Smooth muscle cell (in vitro differentiated cells): ENCODE measurements around the gene RAB36. TPM values are rescaled to one million over a fixed set of nuclear protein-coding genes. Genes with fewer than 3 reads are reported as not detected.

Experiments
- DNase-seq: peaks from one replicate; lab custom pipeline; 2025; ENCODE audit not compliant: unreplicated experiment; lab: John Stamatoyannopoulos, UW
- H2AFZ ChIP-seq: fragments of 200-600 bp; sonication (generic); 2 replicates; pipeline ENCODE4 v1.6.0; 2016; ENCODE audit warnings: antibody characterized with exemption, low read depth, mild to moderate bottlenecking
- H3F3A ChIP-seq: fragments of 200-600 bp; sonication (generic); 2 replicates; pipeline ENCODE4 v1.6.0; 2017; ENCODE audit warnings: antibody characterized with exemption, low read depth
- H3K27ac ChIP-seq: fragments of 200-600 bp; sonication (generic); 2 replicates; pipeline ENCODE4 v1.5.1; 2016; ENCODE audit warnings: low read depth, mild to moderate bottlenecking
- H3K27me3 ChIP-seq: fragments of 200-600 bp; sonication (generic); 2 replicates; pipeline ENCODE4 v1.6.1; 2016; ENCODE audit warnings: low read depth, mild to moderate bottlenecking
- H3K36me3 ChIP-seq: fragments of 200-600 bp; sonication (generic); 2 replicates; pipeline ENCODE4 v1.5.1; 2016; ENCODE audit warnings: low read depth
- H3K4me1 ChIP-seq: fragments of 200-600 bp; sonication (generic); 2 replicates; pipeline ENCODE4 v1.5.1; 2016; ENCODE audit warnings: low read depth
- H3K4me2 ChIP-seq: fragments of 200-600 bp; sonication (generic); 2 replicates; pipeline ENCODE4 v1.6.0; 2016; ENCODE audit warnings: mild to moderate bottlenecking
- H3K4me3 ChIP-seq: fragments of 200-600 bp; sonication (generic); 2 replicates; pipeline ENCODE4 v1.5.1; 2016; ENCODE audit warnings: mild to moderate bottlenecking
- H3K79me2 ChIP-seq: fragments of 200-600 bp; sonication (generic); 2 replicates; pipeline ENCODE4 v1.6.0; 2016; ENCODE audit warnings: low read depth, mild to moderate bottlenecking
- H3K9ac ChIP-seq: fragments of 200-600 bp; sonication (generic); 2 replicates; pipeline ENCODE4 v1.6.0; 2016; ENCODE audit warnings: low read depth
- H3K9me3 ChIP-seq: fragments of 200-600 bp; sonication (generic); replicated peaks from 2 replicates; pipeline ENCODE4 v1.5.1; 2016; ENCODE audit warnings: low read depth
- H4K20me1 ChIP-seq: fragments of 200-600 bp; sonication (generic); 2 replicates; pipeline ENCODE4 v1.6.0; 2016; ENCODE audit warnings: low read depth
- WGBS: methylation state at CpG from one replicate; pipeline ENCODE4 v1.1.7; 2016; ENCODE audit warnings: low lambda C conversion rate; 5-methylcytosine and 5-hydroxymethylcytosine counted together
- polyA plus RNA-seq: library from polyadenylated mRNA; unstranded; fragments of >200 nt; fragmentation: Nextera tagmentation; extraction: Ambion mirVana; gene quantifications from 2 replicates; pipeline ENCODE4 v1.2.1, GENCODE V29; 2016
- total RNA-seq: library from RNA; depleted of rRNA; stranded (reverse); fragments of >200 nt; gene quantifications from 2 replicates; pipeline ENCODE4 v1.2.3, GENCODE V29; 2014
- TF ChIP-seq, protein P1 (sequence below): fragments of 200-600 bp; sonication (generic); IDR thresholded peaks from 2 replicates; pipeline ENCODE4 v1.5.1; 2017; ENCODE audit warnings: borderline replicate concordance, mild to moderate bottlenecking, antibody characterized with exemption; ENCODE audit not compliant: insufficient read depth, poor library complexity, severe bottlenecking

RAB36 gene
- total and polyA plus RNA-seq, 2 experiments from 2014 or later = 1.9 to 2.0 TPM

DNA sequence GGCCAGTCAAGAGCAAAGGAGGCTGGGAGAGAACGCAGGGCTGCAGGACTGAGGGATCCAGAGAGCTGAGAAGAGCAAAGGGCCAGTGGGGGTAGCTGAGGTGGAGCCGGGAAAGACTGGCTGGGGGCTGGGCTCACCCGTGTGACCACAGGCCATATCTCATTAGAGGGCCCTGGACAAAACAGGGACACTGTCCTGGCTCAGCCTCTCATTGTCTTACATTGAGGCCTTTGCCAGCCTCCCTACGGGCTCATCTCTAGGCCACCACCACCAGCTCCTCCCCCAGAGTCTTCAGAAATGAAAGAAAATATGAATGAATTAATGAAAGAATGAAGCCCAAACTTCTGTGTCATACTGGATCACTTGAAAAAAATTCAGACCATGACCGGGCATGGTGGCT, 9.2 kb downstream of the RAB36 start:
- Histone ChIP-seq H3K4me1 (peaks cover 4% of the 10 kb centered on the region), H3K36me3 (no peaks in the 10 kb centered on the region), H3K9ac (no peak overlapping the region), H2AFZ (no peak overlapping the region), H3K9me3 (no peaks in the 10 kb centered on the region), H3K4me3 (no peak overlapping the region), H3K4me2 (no peak overlapping the region), H4K20me1 (no peaks in the 10 kb centered on the region), H3K79me2 (no peaks in the 10 kb centered on the region), H3K27me3 (no peaks in the 10 kb centered on the region), H3F3A (no peaks in the 10 kb centered on the region), H3K27ac (no peak overlapping the region)
- TF ChIP-seq, protein P1, sequence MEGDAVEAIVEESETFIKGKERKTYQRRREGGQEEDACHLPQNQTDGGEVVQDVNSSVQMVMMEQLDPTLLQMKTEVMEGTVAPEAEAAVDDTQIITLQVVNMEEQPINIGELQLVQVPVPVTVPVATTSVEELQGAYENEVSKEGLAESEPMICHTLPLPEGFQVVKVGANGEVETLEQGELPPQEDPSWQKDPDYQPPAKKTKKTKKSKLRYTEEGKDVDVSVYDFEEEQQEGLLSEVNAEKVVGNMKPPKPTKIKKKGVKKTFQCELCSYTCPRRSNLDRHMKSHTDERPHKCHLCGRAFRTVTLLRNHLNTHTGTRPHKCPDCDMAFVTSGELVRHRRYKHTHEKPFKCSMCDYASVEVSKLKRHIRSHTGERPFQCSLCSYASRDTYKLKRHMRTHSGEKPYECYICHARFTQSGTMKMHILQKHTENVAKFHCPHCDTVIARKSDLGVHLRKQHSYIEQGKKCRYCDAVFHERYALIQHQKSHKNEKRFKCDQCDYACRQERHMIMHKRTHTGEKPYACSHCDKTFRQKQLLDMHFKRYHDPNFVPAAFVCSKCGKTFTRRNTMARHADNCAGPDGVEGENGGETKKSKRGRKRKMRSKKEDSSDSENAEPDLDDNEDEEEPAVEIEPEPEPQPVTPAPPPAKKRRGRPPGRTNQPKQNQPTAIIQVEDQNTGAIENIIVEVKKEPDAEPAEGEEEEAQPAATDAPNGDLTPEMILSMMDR = no peak
- 89% methylated on average over 5 of the region's 5 CpGs for WGBS
- DNase-seq = no peak

DNA sequence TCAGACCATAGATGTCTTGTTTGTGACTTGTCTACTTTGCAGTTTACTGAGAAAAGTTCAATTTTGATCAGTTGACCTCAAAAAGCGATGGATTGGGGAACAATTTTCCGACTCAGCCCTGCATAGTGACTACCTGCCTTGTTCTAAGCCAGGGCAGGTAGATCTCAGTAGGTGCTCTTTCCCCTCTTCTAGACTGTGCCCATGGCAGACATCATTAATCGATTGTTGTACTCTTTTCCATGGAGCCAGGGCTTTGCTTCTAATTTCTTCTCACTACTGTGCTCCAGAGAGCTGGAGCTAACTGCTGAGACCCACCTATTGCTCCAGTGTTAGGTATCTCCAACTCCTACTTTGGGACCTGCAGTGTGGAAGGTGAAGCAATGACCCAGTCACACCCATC, 9.9 kb downstream of the RAB36 start:
- Histone ChIP-seq H3K4me1 (peaks cover 4% of the 10 kb centered on the region), H3K27ac (no peak overlapping the region), H3K36me3 (no peaks in the 10 kb centered on the region), H4K20me1 (no peaks in the 10 kb centered on the region), H3K9me3 (no peaks in the 10 kb centered on the region), H3K79me2 (no peaks in the 10 kb centered on the region), H3K4me2 (no peak overlapping the region), H2AFZ (no peak overlapping the region), H3K27me3 (no peaks in the 10 kb centered on the region), H3K4me3 (no peak overlapping the region), H3K9ac (no peak overlapping the region), H3F3A (no peaks in the 10 kb centered on the region)
- TF ChIP-seq, protein P1 = no peak
- DNase-seq = no peak
- WGBS = 97% methylated on average over 3 of the region's 3 CpGs

DNA sequence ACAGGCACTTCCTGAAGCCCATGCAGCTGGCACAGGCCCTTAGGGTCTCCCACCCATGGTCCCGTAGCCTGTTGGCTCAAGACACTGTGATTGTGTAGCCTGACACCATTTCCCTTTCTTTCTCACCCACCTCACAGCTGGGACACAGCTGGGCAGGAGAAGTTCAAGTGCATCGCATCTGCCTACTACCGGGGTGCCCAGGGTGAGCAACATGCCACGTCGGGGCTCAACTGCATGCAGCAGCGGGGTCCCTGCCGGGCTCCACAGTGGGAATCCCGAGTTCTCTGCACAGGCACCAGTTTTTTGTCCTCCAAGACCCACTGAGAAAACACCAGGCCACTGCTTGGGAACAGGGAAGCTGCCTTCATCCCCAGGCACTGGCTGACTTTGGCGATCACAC, 10.6 kb downstream of the RAB36 start:
- no peak overlapping the region for H3K9ac ChIP-seq
- H3K27me3 ChIP-seq = no peaks in the 10 kb centered on the region
- DNase-seq = no peak
- H2AFZ ChIP-seq = no peak overlapping the region
- H3K4me2 ChIP-seq = no peak overlapping the region
- H3K4me1 ChIP-seq = peaks cover 4% of the 10 kb centered on the region
- TF ChIP-seq, protein P1 = no peak
- H3K36me3 ChIP-seq = no peaks in the 10 kb centered on the region
- WGBS = 91% methylated on average over 9 of the region's 9 CpGs
- H3K9me3 ChIP-seq = no peaks in the 10 kb centered on the region
- no peaks in the 10 kb centered on the region for H4K20me1 ChIP-seq
- H3K27ac ChIP-seq = no peak overlapping the region
- H3K4me3 ChIP-seq = no peak overlapping the region
- H3F3A ChIP-seq = no peaks in the 10 kb centered on the region
- no peaks in the 10 kb centered on the region for H3K79me2 ChIP-seq

DNA sequence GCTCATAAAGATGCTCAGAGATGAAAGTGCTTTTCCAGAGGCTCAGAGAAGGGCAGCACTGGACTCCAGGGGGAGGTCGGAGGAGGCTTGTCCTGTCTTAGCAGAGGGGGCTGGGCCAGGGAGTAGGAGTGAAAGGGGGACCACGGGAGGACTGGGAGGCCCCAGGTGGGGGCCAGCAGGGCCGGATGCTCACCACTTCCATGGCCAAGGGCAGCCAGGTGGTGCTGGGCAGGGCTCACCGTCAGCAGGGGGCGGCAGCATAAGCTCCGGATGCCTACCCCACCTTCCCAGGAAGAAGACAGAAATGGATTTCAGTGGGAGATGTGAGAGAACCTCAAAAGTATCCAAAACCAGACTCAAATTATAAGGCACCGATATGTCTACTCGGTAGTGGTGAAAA, 11.0 kb downstream of the RAB36 start:
- no peak overlapping the region for H3K4me2 ChIP-seq
- H3K4me1 ChIP-seq = peaks cover 4% of the 10 kb centered on the region
- no peaks in the 10 kb centered on the region for H3F3A ChIP-seq
- no peaks in the 10 kb centered on the region for H3K9me3 ChIP-seq
- no peak overlapping the region for H3K4me3 ChIP-seq
- TF ChIP-seq, protein P1 = no peak
- no peak overlapping the region for H3K27ac ChIP-seq
- no peaks in the 10 kb centered on the region for H4K20me1 ChIP-seq
- no peak overlapping the region for H2AFZ ChIP-seq
- H3K36me3 ChIP-seq = no peaks in the 10 kb centered on the region
- no peaks in the 10 kb centered on the region for H3K27me3 ChIP-seq
- DNase-seq = no peak
- no peak overlapping the region for H3K9ac ChIP-seq
- 58% methylated on average over 8 of the region's 8 CpGs for WGBS
- H3K79me2 ChIP-seq = no peaks in the 10 kb centered on the region
